GM23338 (cell line): ENCODE results near the gene PCBP4. TPM values are rescaled to one million over a fixed set of nuclear protein-coding genes. Genes with fewer than 3 reads are reported as not detected.

ENCODE experiments used
- ATAC-seq: fragments of 200-7000 bp; cut with Tn5 transposase; 3 replicates; pipeline ENCODE4 v1.9.1; 2020
- DNase-seq: peaks from one replicate; pipeline ENCODE4 v3.0.0-alpha.2; 2015; ENCODE audit warnings: low spot score
- H2AFZ ChIP-seq: fragments of 200-600 bp; sonication (generic); 2 replicates; pipeline ENCODE4 v1.8.0; 2016; ENCODE audit warnings: antibody characterized with exemption, mild to moderate bottlenecking, moderate library complexity
- H3F3A ChIP-seq: fragments of 200-600 bp; sonication (generic); replicated peaks from 2 replicates; pipeline ENCODE4 v1.8.0; 2017; ENCODE audit warnings: antibody characterized with exemption, mixed run types, low read depth
- H3K27ac ChIP-seq: fragments of 200-600 bp; sonication (generic); 2 replicates; pipeline ENCODE4 v1.6.1; 2016; ENCODE audit warnings: low read depth
- H3K27me3 ChIP-seq: fragments of 200-600 bp; sonication (generic); 2 replicates; pipeline ENCODE4 v1.8.0; 2016; ENCODE audit warnings: mild to moderate bottlenecking, mixed run types, moderate library complexity; ENCODE audit not compliant: insufficient read depth
- H3K36me3 ChIP-seq: fragments of 200-600 bp; sonication (generic); 2 replicates; pipeline ENCODE4 v1.8.0; 2016; ENCODE audit warnings: mild to moderate bottlenecking; ENCODE audit not compliant: insufficient read depth
- H3K4me1 ChIP-seq: fragments of 200-600 bp; sonication (generic); 2 replicates; pipeline ENCODE4 v1.8.0; 2016; ENCODE audit warnings: mild to moderate bottlenecking, moderate library complexity; ENCODE audit not compliant: insufficient read depth
- H3K4me2 ChIP-seq: fragments of 200-600 bp; sonication (generic); 2 replicates; pipeline ENCODE4 v1.7.1; 2017; ENCODE audit warnings: mixed run types
- H3K4me3 ChIP-seq: fragments of 200-600 bp; sonication (generic); 2 replicates; pipeline ENCODE4 v1.6.1; 2016; ENCODE audit warnings: mixed run types
- H3K79me2 ChIP-seq: fragments of 200-600 bp; sonication (generic); replicated peaks from 2 replicates; pipeline ENCODE4 v1.8.0; 2017; ENCODE audit warnings: mild to moderate bottlenecking; ENCODE audit not compliant: insufficient read depth
- H3K9me2 ChIP-seq: fragments of 200-600 bp; sonication (generic); 2 replicates; pipeline ENCODE4 v1.8.0; 2017; ENCODE audit not compliant: insufficient read depth
- H4K20me1 ChIP-seq: fragments of 200-600 bp; sonication (generic); replicated peaks from 2 replicates; pipeline ENCODE4 v1.8.0; 2017; ENCODE audit warnings: mild to moderate bottlenecking; ENCODE audit not compliant: insufficient read depth
- H3K27ac Mint-ChIP-seq: 2 replicates; pipeline ENCODE4 v1.8.0; 2020; ENCODE audit warnings: inconsistent platforms, mild to moderate bottlenecking, moderate library complexity, mixed read lengths
- H3K27me3 Mint-ChIP-seq: 3 replicates; pipeline ENCODE4 v1.8.0; 2022; ENCODE audit warnings: low read depth, mild to moderate bottlenecking, moderate library complexity, mixed read lengths, inconsistent platforms; ENCODE audit not compliant: insufficient read depth, poor library complexity
- H3K36me3 Mint-ChIP-seq: 3 replicates; pipeline ENCODE4 v1.8.0; 2021; ENCODE audit warnings: low read depth, mild to moderate bottlenecking, inconsistent platforms, moderate library complexity, mixed read lengths
- H3K4me1 Mint-ChIP-seq: 3 replicates; pipeline ENCODE4 v1.8.0; 2020; ENCODE audit warnings: mild to moderate bottlenecking, inconsistent platforms, mixed read lengths
- H3K4me3 Mint-ChIP-seq: 3 replicates; pipeline ENCODE4 v1.8.0; 2021; ENCODE audit warnings: moderate library complexity, mild to moderate bottlenecking, inconsistent platforms, mixed read lengths
- H3K9me3 Mint-ChIP-seq: 3 replicates; pipeline ENCODE4 v1.8.0; 2020; ENCODE audit warnings: moderate library complexity, mild to moderate bottlenecking, inconsistent platforms, mixed read lengths
- CREB1 ChIP-seq: fragments of 250-450 bp; sonication (Bioruptor Pico); IDR thresholded peaks from 2 replicates; pipeline ENCODE4 v1.5.0; 2020; ENCODE audit warnings: low read depth, mild to moderate bottlenecking, moderate library complexity
- EZH2 ChIP-seq: fragments of 200-600 bp; sonication (generic); IDR thresholded peaks from one replicate; pipeline ENCODE4 v1.8.0; 2017; ENCODE audit warnings: antibody characterized with exemption, mild to moderate bottlenecking, low read depth; ENCODE audit not compliant: unreplicated experiment
- EZH2phosphoT487 ChIP-seq: fragments of 200-600 bp; sonication (generic); IDR thresholded peaks from one replicate; pipeline ENCODE4 v1.8.1; 2018; ENCODE audit warnings: antibody characterized with exemption; ENCODE audit not compliant: unreplicated experiment
- JUNB ChIP-seq: IDR thresholded peaks from one replicate; pipeline ENCODE4 v1.6.1; 2016; ENCODE audit warnings: antibody characterized with exemption; ENCODE audit not compliant: unreplicated experiment
- NANOG ChIP-seq: IDR thresholded peaks from 2 replicates; pipeline ENCODE4 v1.6.1; 2016; ENCODE audit warnings: antibody characterized with exemption, borderline replicate concordance
- POLR2AphosphoS5 ChIP-seq: IDR thresholded peaks from 2 replicates; pipeline ENCODE4 v1.6.1; 2016; ENCODE audit warnings: antibody characterized with exemption, low read depth
- STAT1 ChIP-seq: IDR thresholded peaks from one replicate; pipeline ENCODE4 v1.6.1; 2016; ENCODE audit warnings: antibody characterized with exemption; ENCODE audit not compliant: unreplicated experiment
- ZNF114 ChIP-seq: fragments of 250-450 bp; sonication (Bioruptor Pico); IDR thresholded peaks from 2 replicates; pipeline ENCODE4 v1.5.0; 2020; ENCODE audit warnings: mild to moderate bottlenecking, moderate library complexity
- ZNF331 ChIP-seq: fragments of 250-450 bp; sonication (Bioruptor Pico); IDR thresholded peaks from 2 replicates; pipeline ENCODE4 v1.5.0; 2020; ENCODE audit warnings: low read depth, mild to moderate bottlenecking, moderate library complexity
- polyA plus RNA-seq: library from polyadenylated mRNA; unstranded; fragments of >200 nt; fragmentation: Nextera tagmentation; extraction: Ambion mirVana; gene quantifications from 2 replicates; pipeline ENCODE4 v1.2.1, GENCODE V29; 2016
- total RNA-seq: library from RNA; depleted of rRNA; stranded (reverse); fragments of >200 nt; shearing (Covaris generic); gene quantifications from 2 replicates; pipeline ENCODE4 v1.2.3, GENCODE V29; 2014
- TF ChIP-seq, protein P1 (sequence below): IDR thresholded peaks from one replicate; pipeline ENCODE4 v1.6.1; 2018; ENCODE audit warnings: antibody characterized with exemption; ENCODE audit not compliant: unreplicated experiment
- TF ChIP-seq, protein P2 (sequence below): fragments of 250-450 bp; sonication (Bioruptor Pico); IDR thresholded peaks from 2 replicates; pipeline ENCODE4 v1.5.0; 2020; ENCODE audit warnings: mild to moderate bottlenecking, moderate library complexity
- TF ChIP-seq, protein P3 (sequence below), 2 experiments: fragments of 200-600 bp in 1 of 2; sonication (generic) in 1 of 2; conservative IDR thresholded peaks; 2 replicates each; pipeline versions ENCODE4 v1.5.1 to v1.6.1; 2016 to 2017; ENCODE audit warnings: antibody characterized with exemption in 2 of 2, low read depth in 2 of 2, mild to moderate bottlenecking in 2 of 2, moderate library complexity in 1 of 2
- TF ChIP-seq, protein P4 (sequence below): IDR thresholded peaks from 2 replicates; pipeline ENCODE4 v1.6.1; 2016; ENCODE audit warnings: antibody characterized with exemption

The PCBP4 gene
- total and polyA plus RNA-seq, 2 experiments from 2014 or later, result 11.8 to 37.6 TPM

DNA sequence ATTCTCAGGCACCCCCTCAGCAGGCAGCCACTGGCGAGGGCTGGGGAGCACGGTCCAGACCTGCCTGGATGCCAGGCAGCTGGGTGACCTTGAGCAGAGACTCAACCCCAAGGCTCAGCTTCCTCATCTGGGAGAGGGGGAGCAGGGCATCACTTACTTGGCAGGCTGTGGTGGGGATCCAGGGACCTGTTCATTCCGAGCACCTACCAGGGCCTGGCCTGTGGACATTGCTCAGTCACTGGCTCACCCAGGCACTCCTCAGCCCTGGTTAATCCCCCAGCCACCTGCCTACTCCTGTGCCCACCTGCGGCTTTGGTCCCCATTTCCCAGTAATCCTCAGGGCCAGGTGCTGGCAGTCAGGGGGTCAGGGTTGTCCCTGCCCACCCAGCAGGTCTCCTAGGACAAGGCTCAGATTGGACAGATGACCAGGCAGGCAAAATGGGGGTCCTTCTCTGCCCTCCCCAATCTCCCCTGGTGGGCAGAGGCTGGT is 37.7 kb upstream of the PCBP4 start:
- Histone ChIP-seq H3K4me3 (peak overlapping the region; percentile 47; the same call in 1 of the 2 replicates), H3K36me3 (no peaks in the 10 kb centered on the region), H3F3A (no peaks in the 10 kb centered on the region; the same call in 1 of the 2 replicates), H3K27ac (no peak overlapping the region), H3K9me2 (no peaks in the 10 kb centered on the region), H3K79me2 (no peaks in the 10 kb centered on the region), H3K27me3 (no peaks in the 10 kb centered on the region), H3K4me2 (peak overlapping the region; percentile 73; the same call in 1 of the 2 replicates), H2AFZ (peak overlapping the region; percentile 91), H3K4me1 (peaks cover 30% of the 10 kb centered on the region; the same call in 1 of the 2 replicates), H4K20me1 (no peaks in the 10 kb centered on the region)
- Mint-ChIP-seq H3K36me3 (no peaks in the 10 kb centered on the region), H3K4me1 (peaks cover 60% of the 10 kb centered on the region), H3K27me3 (peaks cover 22% of the 10 kb centered on the region), H3K27ac (no peak overlapping the region), H3K9me3 (no peaks in the 10 kb centered on the region), H3K4me3 (peak overlapping the region; percentile 59; the same call in 2 of the 3 replicates)
- ATAC-seq (no peak), DNase-seq (no peak)
- TF ChIP-seq EZH2 (no peak), JUNB (no peak), POLR2AphosphoS5 (no peak), ZNF114 (CRISPR knock-in tag) (no peak), NANOG (no peak), ZNF331 (CRISPR knock-in tag) (no peak), EZH2phosphoT487 (no peak), CREB1 (CRISPR knock-in tag) (no peak), STAT1 (no peak)
- TF ChIP-seq, protein P1, sequence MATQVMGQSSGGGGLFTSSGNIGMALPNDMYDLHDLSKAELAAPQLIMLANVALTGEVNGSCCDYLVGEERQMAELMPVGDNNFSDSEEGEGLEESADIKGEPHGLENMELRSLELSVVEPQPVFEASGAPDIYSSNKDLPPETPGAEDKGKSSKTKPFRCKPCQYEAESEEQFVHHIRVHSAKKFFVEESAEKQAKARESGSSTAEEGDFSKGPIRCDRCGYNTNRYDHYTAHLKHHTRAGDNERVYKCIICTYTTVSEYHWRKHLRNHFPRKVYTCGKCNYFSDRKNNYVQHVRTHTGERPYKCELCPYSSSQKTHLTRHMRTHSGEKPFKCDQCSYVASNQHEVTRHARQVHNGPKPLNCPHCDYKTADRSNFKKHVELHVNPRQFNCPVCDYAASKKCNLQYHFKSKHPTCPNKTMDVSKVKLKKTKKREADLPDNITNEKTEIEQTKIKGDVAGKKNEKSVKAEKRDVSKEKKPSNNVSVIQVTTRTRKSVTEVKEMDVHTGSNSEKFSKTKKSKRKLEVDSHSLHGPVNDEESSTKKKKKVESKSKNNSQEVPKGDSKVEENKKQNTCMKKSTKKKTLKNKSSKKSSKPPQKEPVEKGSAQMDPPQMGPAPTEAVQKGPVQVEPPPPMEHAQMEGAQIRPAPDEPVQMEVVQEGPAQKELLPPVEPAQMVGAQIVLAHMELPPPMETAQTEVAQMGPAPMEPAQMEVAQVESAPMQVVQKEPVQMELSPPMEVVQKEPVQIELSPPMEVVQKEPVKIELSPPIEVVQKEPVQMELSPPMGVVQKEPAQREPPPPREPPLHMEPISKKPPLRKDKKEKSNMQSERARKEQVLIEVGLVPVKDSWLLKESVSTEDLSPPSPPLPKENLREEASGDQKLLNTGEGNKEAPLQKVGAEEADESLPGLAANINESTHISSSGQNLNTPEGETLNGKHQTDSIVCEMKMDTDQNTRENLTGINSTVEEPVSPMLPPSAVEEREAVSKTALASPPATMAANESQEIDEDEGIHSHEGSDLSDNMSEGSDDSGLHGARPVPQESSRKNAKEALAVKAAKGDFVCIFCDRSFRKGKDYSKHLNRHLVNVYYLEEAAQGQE, result no peak
- TF ChIP-seq, protein P2, sequence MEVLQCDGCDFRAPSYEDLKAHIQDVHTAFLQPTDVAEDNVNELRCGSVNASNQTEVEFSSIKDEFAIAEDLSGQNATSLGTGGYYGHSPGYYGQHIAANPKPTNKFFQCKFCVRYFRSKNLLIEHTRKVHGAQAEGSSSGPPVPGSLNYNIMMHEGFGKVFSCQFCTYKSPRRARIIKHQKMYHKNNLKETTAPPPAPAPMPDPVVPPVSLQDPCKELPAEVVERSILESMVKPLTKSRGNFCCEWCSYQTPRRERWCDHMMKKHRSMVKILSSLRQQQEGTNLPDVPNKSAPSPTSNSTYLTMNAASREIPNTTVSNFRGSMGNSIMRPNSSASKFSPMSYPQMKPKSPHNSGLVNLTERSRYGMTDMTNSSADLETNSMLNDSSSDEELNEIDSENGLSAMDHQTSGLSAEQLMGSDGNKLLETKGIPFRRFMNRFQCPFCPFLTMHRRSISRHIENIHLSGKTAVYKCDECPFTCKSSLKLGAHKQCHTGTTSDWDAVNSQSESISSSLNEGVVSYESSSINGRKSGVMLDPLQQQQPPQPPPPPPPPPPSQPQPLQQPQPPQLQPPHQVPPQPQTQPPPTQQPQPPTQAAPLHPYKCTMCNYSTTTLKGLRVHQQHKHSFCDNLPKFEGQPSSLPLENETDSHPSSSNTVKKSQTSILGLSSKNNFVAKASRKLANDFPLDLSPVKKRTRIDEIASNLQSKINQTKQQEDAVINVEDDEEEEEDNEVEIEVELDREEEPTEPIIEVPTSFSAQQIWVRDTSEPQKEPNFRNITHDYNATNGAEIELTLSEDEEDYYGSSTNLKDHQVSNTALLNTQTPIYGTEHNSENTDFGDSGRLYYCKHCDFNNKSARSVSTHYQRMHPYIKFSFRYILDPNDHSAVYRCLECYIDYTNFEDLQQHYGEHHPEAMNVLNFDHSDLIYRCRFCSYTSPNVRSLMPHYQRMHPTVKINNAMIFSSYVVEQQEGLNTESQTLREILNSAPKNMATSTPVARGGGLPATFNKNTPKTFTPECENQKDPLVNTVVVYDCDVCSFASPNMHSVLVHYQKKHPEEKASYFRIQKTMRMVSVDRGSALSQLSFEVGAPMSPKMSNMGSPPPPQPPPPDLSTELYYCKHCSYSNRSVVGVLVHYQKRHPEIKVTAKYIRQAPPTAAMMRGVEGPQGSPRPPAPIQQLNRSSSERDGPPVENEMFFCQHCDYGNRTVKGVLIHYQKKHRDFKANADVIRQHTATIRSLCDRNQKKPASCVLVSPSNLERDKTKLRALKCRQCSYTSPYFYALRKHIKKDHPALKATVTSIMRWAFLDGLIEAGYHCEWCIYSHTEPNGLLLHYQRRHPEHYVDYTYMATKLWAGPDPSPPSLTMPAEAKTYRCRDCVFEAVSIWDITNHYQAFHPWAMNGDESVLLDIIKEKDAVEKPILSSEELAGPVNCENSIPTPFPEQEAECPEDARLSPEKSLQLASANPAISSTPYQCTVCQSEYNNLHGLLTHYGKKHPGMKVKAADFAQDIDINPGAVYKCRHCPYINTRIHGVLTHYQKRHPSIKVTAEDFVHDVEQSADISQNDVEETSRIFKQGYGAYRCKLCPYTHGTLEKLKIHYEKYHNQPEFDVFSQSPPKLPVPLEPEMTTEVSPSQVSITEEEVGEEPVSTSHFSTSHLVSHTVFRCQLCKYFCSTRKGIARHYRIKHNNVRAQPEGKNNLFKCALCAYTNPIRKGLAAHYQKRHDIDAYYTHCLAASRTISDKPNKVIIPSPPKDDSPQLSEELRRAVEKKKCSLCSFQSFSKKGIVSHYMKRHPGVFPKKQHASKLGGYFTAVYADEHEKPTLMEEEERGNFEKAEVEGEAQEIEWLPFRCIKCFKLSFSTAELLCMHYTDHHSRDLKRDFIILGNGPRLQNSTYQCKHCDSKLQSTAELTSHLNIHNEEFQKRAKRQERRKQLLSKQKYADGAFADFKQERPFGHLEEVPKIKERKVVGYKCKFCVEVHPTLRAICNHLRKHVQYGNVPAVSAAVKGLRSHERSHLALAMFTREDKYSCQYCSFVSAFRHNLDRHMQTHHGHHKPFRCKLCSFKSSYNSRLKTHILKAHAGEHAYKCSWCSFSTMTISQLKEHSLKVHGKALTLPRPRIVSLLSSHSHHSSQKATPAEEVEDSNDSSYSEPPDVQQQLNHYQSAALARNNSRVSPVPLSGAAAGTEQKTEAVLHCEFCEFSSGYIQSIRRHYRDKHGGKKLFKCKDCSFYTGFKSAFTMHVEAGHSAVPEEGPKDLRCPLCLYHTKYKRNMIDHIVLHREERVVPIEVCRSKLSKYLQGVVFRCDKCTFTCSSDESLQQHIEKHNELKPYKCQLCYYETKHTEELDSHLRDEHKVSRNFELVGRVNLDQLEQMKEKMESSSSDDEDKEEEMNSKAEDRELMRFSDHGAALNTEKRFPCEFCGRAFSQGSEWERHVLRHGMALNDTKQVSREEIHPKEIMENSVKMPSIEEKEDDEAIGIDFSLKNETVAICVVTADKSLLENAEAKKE (CRISPR knock-in tag), result no peak
- TF ChIP-seq, protein P3, sequence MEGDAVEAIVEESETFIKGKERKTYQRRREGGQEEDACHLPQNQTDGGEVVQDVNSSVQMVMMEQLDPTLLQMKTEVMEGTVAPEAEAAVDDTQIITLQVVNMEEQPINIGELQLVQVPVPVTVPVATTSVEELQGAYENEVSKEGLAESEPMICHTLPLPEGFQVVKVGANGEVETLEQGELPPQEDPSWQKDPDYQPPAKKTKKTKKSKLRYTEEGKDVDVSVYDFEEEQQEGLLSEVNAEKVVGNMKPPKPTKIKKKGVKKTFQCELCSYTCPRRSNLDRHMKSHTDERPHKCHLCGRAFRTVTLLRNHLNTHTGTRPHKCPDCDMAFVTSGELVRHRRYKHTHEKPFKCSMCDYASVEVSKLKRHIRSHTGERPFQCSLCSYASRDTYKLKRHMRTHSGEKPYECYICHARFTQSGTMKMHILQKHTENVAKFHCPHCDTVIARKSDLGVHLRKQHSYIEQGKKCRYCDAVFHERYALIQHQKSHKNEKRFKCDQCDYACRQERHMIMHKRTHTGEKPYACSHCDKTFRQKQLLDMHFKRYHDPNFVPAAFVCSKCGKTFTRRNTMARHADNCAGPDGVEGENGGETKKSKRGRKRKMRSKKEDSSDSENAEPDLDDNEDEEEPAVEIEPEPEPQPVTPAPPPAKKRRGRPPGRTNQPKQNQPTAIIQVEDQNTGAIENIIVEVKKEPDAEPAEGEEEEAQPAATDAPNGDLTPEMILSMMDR (conservative IDR thresholded peaks at IDR 0.05; ENCODE audit: low read depth in 2 of 2), result no peak
- TF ChIP-seq, protein P4, sequence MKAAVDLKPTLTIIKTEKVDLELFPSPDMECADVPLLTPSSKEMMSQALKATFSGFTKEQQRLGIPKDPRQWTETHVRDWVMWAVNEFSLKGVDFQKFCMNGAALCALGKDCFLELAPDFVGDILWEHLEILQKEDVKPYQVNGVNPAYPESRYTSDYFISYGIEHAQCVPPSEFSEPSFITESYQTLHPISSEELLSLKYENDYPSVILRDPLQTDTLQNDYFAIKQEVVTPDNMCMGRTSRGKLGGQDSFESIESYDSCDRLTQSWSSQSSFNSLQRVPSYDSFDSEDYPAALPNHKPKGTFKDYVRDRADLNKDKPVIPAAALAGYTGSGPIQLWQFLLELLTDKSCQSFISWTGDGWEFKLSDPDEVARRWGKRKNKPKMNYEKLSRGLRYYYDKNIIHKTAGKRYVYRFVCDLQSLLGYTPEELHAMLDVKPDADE, result no peak
